NCI-H226 (cell line): ENCODE results near the gene SYCP2.

Source experiments
- DNase-seq: peaks from one replicate; pipeline ENCODE4 v3.0.0-alpha.2; 2015

SYCP2 gene

DNA sequence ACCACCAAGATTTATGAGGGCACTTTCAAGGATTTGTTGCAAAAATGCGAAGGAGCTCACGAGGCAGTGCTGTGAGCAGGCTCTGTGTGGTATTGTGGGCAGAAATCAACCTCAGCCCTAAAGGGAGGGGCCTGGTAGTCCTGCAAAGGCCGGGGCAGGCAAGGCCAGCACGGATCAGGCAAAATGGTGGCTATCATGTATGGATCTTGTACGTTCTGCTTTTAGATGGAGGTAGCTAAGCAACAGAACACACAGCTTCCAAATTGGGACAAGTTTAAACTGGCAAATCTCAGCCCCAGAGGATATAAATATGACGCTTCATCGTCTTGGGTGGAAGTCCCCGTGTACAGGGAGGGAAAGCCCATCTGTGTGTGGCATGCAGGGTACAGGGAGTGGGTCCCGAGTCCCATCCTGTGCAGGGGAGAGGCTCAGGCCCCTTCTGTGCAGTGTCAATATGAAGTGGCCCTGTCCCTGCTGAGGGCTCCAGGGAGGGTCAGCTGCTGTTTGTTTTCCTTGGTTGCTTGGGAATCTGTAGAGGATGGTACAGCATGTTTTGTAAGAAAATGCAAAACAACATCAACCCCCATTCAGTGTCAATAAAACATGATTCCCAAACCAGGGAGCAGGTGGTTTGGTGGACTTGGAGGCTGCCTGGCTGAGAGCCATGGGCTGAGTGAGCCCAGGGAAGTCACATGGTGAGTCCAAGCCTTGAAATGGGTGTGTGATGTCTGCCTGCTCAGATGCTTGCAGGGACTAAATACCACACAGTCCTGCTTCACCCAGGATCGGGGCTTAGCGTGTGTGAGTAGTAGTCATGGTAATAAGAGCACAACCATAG, 113.0 kb downstream of the SYCP2 start:
- DNase-seq = no peak

DNA sequence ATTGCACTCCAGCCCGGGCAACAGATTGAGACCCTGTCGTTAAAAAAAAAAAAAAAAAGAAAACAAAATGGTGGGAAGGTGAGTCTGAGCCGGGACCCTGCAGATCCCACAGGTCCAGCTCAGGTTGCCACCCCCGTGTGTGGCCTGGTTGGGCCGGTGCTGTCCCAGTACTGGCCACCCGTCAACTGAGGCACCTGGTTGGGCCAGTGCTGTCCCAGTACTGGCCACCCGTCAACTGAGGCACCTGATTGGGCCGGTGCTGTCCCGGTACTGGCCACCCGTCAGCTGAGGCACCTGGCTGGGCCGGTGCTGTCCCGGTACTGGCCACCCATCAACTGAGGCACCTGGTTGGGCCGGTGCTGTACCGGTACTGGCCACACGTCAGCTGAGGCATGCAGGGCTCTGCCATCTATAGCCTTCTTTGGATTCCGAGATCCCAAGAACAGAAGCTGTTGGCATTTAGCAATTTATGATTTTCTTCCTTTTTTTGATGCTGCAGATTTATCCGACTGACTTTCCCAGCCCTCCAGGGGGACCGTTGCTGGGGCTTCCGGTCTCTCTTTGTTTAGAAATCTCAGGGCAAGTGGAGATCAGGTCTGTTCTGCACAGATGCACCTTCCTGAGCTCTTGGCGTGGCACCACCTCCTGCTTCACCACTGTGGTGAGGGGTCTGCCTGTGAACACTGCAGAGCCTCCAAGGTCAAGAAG, 113.8 kb downstream of the SYCP2 start:
- no peak for DNase-seq

DNA sequence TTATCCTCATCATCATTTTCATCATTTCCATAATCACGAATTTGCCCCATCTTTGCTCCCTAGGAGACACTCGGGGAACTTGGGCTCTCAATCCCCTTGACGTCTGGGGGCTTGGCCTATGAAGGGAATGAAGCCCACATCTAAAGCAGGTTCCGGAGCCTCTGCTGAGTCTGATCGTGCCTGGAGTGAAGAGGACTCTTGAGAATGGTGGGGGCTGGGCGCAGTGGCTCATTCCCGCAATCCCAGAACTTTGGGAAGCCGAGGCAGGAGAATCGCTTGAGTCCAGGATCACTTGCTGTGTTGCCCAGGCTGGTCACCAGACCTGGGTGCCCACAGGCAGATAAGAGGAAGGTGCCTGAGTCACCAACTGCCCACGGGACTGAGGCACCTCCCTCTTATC, 114.5 kb downstream of the SYCP2 start:
- DNase-seq = no peak

DNA sequence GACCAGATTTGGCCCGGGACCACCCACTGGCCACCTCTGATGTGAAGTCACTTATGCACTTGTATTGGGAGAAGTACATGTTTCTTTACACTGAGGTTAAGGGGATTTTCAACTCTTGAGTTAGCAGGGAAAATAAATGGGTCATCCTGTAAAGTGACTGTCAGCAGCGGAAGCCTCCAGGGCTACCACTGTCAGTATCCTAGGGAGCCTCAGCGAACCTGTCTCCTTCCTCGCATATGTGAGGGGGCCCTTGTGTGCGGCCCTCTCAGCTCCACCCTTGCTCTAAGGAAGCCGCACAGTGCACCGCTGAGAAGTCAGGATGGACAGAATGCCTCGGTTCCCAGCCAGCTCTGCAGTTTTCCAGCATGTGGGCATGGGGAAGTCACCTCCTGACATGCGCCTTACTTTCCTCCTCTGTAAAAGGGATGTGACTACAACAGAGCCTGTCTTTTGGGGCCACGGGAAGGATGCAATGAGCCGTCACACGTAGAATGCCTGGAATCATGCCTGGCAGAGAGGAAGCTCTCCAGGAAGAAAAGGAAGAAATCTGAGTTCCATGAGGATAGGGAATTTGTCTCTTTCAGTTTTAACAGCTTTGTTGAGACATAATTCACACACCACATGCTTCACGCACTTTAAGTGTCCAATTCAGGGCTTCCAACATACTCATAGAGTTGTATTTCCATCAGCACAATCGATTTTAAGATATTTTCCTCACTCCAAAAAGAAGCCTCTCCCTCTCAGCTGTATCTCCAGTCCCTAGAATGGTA, 115.4 kb downstream of the SYCP2 start:
- no peak for DNase-seq

DNA sequence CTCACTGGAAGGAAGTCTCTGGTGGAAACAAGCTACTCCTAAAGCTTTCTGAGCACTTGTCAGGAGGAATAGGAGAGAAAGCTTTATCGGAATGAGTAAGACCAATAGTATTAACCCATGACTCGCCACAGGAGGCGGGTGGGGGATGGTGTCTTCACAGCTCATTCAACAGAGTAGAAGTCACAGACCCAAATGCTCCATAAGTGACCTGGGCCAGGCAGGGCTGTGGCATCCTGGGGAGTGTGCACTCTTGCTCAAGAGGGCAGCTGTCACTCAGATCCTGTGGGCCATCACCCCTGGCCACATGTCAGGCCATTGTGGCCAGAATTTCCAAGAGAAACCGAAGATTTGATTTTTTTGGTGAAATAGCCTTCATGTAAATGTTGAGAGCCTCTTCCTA, 116.0 kb downstream of the SYCP2 start:
- DNase-seq = no peak

DNA sequence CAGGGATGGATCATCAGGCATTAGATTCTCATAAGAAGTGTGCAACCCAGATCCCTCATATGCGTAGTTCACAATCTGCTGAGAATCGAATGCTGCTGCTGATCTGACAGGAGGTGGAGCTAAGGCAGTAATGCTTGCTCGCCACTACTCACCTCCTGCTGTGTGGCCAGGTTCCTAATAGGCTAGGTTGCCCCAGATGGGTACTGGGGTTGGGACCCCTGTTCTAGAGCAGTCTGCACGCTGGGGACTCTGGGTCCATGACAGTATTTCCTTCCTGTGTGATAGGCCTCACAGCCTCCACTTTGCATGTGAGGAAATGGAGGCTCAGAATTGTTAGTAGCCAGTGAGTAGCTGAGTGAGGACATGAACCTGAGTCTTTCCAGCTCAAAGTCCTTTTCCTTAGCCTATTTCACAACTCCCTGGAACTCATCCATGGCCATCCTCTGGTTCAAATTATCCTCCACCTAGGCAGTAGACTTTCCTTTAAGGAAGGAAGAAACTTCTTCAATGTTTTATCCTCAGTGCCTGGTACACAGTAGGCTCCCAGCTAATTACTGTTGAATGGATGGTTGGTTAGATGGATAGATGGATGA, 117.2 kb downstream of the SYCP2 start:
- DNase-seq = no peak

DNA sequence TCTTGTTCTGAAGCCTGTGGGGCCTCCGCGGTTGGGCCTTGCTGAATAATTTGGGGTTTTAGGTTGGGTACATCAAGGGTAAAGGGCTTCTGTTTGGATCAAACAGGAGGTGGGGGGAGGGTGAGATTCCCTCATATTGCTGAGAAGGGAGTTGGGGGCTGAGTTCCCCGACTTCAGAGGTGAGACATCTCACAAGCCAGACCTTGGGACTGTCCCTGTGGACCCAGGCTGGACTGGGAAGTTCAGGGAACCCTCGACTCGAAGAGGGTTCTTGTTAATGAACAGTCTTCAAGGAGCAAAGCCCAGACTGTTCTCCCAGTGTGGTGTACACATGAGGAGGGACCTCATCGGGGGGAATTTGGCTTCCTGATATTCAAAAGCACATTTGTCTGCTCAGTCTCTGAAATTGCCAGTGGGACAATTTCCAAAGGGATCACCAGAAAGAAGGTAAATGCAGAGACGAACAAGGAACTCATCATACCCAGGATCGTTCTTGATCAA, 118.5 kb downstream of the SYCP2 start:
- DNase-seq = no peak

DNA sequence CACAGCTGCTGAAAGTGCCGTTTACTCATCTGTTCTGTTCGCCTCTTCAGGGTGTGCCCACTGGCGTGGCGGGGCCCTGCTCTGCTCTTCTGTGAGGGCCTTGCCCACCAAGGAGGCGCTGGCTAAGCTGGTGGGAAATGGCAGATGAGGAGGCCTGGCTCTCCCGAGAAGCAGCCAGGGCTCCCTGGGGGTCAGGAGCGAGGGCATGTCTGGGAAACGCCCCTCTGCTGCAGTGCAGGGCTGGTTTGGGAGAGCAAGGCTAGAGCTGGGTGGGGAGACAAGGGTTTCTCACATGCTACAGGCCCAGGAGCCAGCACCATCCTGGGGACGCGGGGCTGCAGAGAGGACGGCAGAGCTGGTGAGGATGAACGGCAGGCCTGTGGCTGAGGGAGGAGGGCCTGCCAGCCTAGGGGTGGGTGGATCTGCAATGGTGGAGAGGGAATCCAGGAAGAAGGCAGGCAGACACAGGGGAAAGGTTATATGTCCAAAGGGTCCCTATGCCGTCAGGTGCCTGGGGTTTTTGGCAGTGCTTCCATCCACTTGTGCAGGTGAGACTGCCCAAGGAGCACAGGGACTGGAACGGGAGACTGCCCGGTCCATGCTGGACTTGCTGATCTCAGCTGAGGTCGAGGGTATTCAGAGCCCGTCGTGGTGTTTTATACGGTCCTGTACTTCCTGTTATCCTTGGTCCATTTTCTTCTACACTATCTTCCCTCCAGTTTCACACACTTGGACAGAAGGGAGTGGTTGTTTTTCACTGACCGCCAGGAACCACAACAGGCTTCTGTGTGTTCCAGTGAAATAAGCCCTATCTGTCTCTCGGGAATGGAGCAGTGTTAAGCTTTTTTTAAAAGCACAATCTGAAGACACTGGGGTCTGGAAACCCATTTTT, 119.2 kb downstream of the SYCP2 start:
- no peak for DNase-seq
